Measurements from ENCODE around the gene ITPKC. TPM values are rescaled to one million over a fixed set of nuclear protein-coding genes. Genes with fewer than 3 reads are reported as not detected.

Gene ITPKC
- 10 to 100 TPM; 15.8 to 22.0 TPM for total RNA-seq

GRCh38 chr19:40716482-40717324 lies at the start of gene ITPKC, which contains the start of gene COQ8B:
TSS of gene ITPKC (plus strand) at chr19:40717112. CDS start at chr19:40717136, 24 bp downstream.
TSS of gene COQ8B (minus strand) at chr19:40716886. CDS start at chr19:40714632, 2,254 bp downstream.
- peak; percentile 100 for DNase-seq
- H3K4me3 ChIP-seq = peak within 1 kb of the TSS; percentile 59
- TF ChIP-seq CTCF (IDR thresholded peaks at IDR 0.05) = no peak
- no peaks in the 10 kb centered on the region for H3K36me3 ChIP-seq
- H3K9me3 ChIP-seq = no peaks in the 10 kb centered on the region
- H3K4me1 ChIP-seq = peaks cover 12% of the 10 kb centered on the region
- no peaks in the 10 kb centered on the region for H3K27me3 ChIP-seq
- intact Hi-C loops (cut with DNase I) = no loop called here
- peak within 1 kb of the TSS; percentile 96 to 99 for H3K9ac ChIP-seq (ENCODE audit: low read depth in 2 of 2, low read length in 2 of 2)
- peak within 1 kb of the TSS; percentile 78 for H3K27ac ChIP-seq

- Histone ChIP-seq H3K27ac (no peak overlapping the region), H3K4me1 (no peaks in the 10 kb centered on the region), H3K4me3 (no peak overlapping the region), H3K27me3 (no peaks in the 10 kb centered on the region), H3K9me3 (no peaks in the 10 kb centered on the region), H3K9ac (ENCODE audit: low read depth in 2 of 2, low read length in 2 of 2) (no peak overlapping the region), H3K36me3 (no peaks in the 10 kb centered on the region)
- DNase-seq = no peak
- intact Hi-C loops (cut with DNase I) = no loop called here
- TF ChIP-seq CTCF (IDR thresholded peaks at IDR 0.05) = no peak
These were observed 49.3 kb upstream of the ITPKC start for GRCh38 chr19:40667602-40668001.

GRCh38 chr19:40668991-40669614 lies 47.8 kb upstream of the ITPKC start:
- Histone ChIP-seq H3K4me3 (no peak overlapping the region), H3K27ac (no peak overlapping the region), H3K4me1 (no peaks in the 10 kb centered on the region), H3K9me3 (no peaks in the 10 kb centered on the region), H3K9ac (ENCODE audit: low read depth in 2 of 2, low read length in 2 of 2) (no peak overlapping the region), H3K27me3 (no peaks in the 10 kb centered on the region), H3K36me3 (no peaks in the 10 kb centered on the region)
- TF ChIP-seq CTCF (IDR thresholded peaks at IDR 0.05) = no peak
- intact Hi-C loops (cut with DNase I) = no loop called here
- no peak for DNase-seq

- Histone ChIP-seq H3K27me3 (no peaks in the 10 kb centered on the region), H3K27ac (no peak overlapping the region), H3K36me3 (no peaks in the 10 kb centered on the region)
These were observed 45.5 kb upstream of the ITPKC start for GRCh38 chr19:40671404-40671803.

GRCh38 chr19:40672038-40672437 lies 44.9 kb upstream of the ITPKC start:
- no peak overlapping the region for H3K27ac ChIP-seq
- H3K27me3 ChIP-seq = no peaks in the 10 kb centered on the region
- H3K4me3 ChIP-seq = no peak overlapping the region
- DNase-seq = no peak
- H3K4me1 ChIP-seq = no peaks in the 10 kb centered on the region
- no peak for TF ChIP-seq CTCF (IDR thresholded peaks at IDR 0.05)
- no peaks in the 10 kb centered on the region for H3K9me3 ChIP-seq
- intact Hi-C loops (cut with DNase I) = no loop called here
- no peak overlapping the region for H3K9ac ChIP-seq (ENCODE audit: low read depth in 2 of 2, low read length in 2 of 2)
- no peaks in the 10 kb centered on the region for H3K36me3 ChIP-seq

More at GRCh38 chr19:40671404-40671803, 45.5 kb upstream of the ITPKC start:
- no peak overlapping the region for H3K9ac ChIP-seq (ENCODE audit: low read depth in 2 of 2, low read length in 2 of 2)
- no peaks in the 10 kb centered on the region for H3K4me1 ChIP-seq
- intact Hi-C loops (cut with DNase I) = no loop called here
- no peak overlapping the region for H3K4me3 ChIP-seq
- no peak for TF ChIP-seq CTCF (IDR thresholded peaks at IDR 0.05)
- H3K9me3 ChIP-seq = no peaks in the 10 kb centered on the region
- no peak for DNase-seq
